Measurements from ENCODE around the gene KIT.
"Not testable (repeated sequence)": the region's sequence is repeated elsewhere in the genome, so short reads cannot be mapped to it uniquely, and the experiment has no call there.

KIT gene

GRCh38 chr4:54657551-54658251 lies at the start of gene KIT:
Gene KIT (plus strand): TSS chr4:54657957. CDS start chr4:54658015, 58 bp downstream.
- no peak for DNase-seq

- DNase-seq: no peak
Measured at GRCh38 chr4:54609310-54609709, 48.4 kb upstream of the KIT start.

- DNase-seq: no peak
Measured at GRCh38 chr4:54614149-54614548, 43.6 kb upstream of the KIT start.

- DNase-seq: no peak
Measured at GRCh38 chr4:54620773-54621172, 37.0 kb upstream of the KIT start.

- no peak for DNase-seq
Measured at GRCh38 chr4:54625391-54625790, 32.4 kb upstream of the KIT start.

- no peak for DNase-seq
Measured at GRCh38 chr4:54626113-54626512, 31.6 kb upstream of the KIT start.

GRCh38 chr4:54632537-54632936 lies 25.2 kb upstream of the KIT start:
- DNase-seq: no peak

GRCh38 chr4:54633102-54633740 lies 24.5 kb upstream of the KIT start:
- not testable (repeated sequence) for DNase-seq

GRCh38 chr4:54635318-54635717 lies 22.4 kb upstream of the KIT start:
- DNase-seq: no peak

- DNase-seq: no peak
Measured at GRCh38 chr4:54637325-54637724, 20.4 kb upstream of the KIT start.

- not testable (repeated sequence) for DNase-seq
Measured at GRCh38 chr4:54641101-54641500, 16.7 kb upstream of the KIT start.

- no peak for DNase-seq
Measured at GRCh38 chr4:54643172-54643571, 14.6 kb upstream of the KIT start.

- DNase-seq: no peak
Measured at GRCh38 chr4:54643958-54644751, 13.6 kb upstream of the KIT start.

GRCh38 chr4:54645830-54646229 lies 11.9 kb upstream of the KIT start:
- no peak for DNase-seq

GRCh38 chr4:54647070-54647469 lies 10.7 kb upstream of the KIT start:
- DNase-seq: no peak

GRCh38 chr4:54651050-54651449 lies 6.7 kb upstream of the KIT start:
- DNase-seq: no peak

- DNase-seq: no peak
Measured at GRCh38 chr4:54654753-54655152, 3.0 kb upstream of the KIT start.

- no peak for DNase-seq
Measured at GRCh38 chr4:54657185-54657550, 589 bp upstream of the KIT start.

GRCh38 chr4:54658252-54659093 lies 716 bp downstream of the KIT start:
- no peak for DNase-seq

- DNase-seq: no peak
Measured at GRCh38 chr4:54659313-54659712, 1.6 kb downstream of the KIT start.

GRCh38 chr4:54659749-54660535 lies 2.2 kb downstream of the KIT start:
- DNase-seq: no peak

- DNase-seq: no peak
Measured at GRCh38 chr4:54660591-54660990, 2.8 kb downstream of the KIT start.
